ENCODE measurements around the gene EVA1A.

The EVA1A gene

DNA sequence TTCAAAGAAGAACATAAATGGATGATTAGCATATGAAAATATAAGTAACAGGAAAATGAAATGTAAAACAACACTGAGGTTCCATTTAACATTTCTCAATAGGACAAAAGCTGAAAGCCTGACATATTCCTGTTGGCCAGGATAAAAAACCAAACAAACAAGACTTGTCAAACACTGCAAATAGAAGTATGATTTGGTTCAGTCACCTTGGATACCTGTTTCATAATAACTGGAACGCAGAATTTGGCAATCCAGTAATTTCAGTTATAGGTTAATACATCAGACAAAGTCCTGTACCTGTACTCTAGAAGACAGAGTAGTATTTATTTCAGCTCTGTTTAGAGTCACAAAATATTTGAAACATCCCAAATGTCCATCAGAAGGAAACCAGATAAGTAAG is 16.5 kb upstream of the EVA1A start:
- POLR2A ChIA-PET: no interaction called here
- Histone ChIP-seq H3K4me1 (ENCODE audit: control extremely low read depth in 1 of 4, control insufficient read depth in 4 of 4, insufficient read depth in 4 of 4, low read length in 3 of 4) (no peaks in the 10 kb centered on the region), H3K27ac (ENCODE audit: insufficient read depth in 1 of 2, low read depth in 1 of 2, low read length in 2 of 2, poor library complexity in 1 of 2, severe bottlenecking in 2 of 2) (no peak overlapping the region), H3K4me3 (ENCODE audit: control insufficient read depth in 1 of 7, extremely low read depth in 1 of 7, insufficient read depth in 4 of 7, low read depth in 2 of 7, low read length in 6 of 7) (no peak overlapping the region), H3K9me3 (ENCODE audit: control extremely low read depth in 1 of 5, control insufficient read depth in 4 of 5, insufficient read depth in 2 of 5, low read depth in 1 of 5, low read length in 4 of 5) (peaks cover 0 to 2% (median 0%) of the 10 kb centered on the region in 5 experiments), H3K27me3 (replicated peaks in 2 of 5; ENCODE audit: control insufficient read depth in 4 of 5, insufficient read depth in 5 of 5, low read length in 4 of 5) (no peaks in the 10 kb centered on the region), H3K36me3 (ENCODE audit: control insufficient read depth in 4 of 4, insufficient read depth in 4 of 4, low read length in 3 of 4) (no peaks in the 10 kb centered on the region)
- WGBS (ENCODE audit: insufficient coverage): 100% methylated on average over 1 of the region's 1 CpG
- CTCF ChIA-PET: interaction anchor here (0.9 kb wide), 1 partner anchor 19 kb away, joined by 3 read pairs; no protein-coding TSS in a partner anchor
- DNase-seq: no peak

DNA sequence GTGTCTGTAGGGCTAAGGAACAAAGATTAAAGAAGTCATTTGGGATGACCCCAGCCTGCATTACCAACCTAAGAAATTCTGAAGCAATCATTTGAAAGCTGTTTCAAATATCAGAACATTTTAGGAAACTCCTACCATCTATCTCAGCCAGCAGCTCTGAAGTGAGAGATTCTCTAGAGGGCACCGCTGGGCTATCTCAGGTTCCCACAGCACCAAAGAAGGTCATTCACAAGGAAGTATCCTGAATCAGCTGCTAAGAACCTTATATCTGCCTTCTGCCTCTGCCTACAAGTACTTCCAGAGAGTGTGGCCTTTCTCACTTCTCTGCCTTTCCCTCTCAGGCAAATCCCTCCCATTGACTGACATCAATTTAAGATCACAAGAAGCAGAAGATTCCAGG is 13.4 kb upstream of the EVA1A start:
- Histone ChIP-seq H3K4me1 (ENCODE audit: control extremely low read depth in 1 of 4, control insufficient read depth in 4 of 4, insufficient read depth in 4 of 4, low read length in 3 of 4) (no peaks in the 10 kb centered on the region), H3K4me3 (ENCODE audit: control insufficient read depth in 1 of 7, extremely low read depth in 1 of 7, insufficient read depth in 4 of 7, low read depth in 2 of 7, low read length in 6 of 7) (no peak overlapping the region), H3K27ac (ENCODE audit: insufficient read depth in 1 of 2, low read depth in 1 of 2, low read length in 2 of 2, poor library complexity in 1 of 2, severe bottlenecking in 2 of 2) (no peak overlapping the region), H3K9me3 (ENCODE audit: control extremely low read depth in 1 of 5, control insufficient read depth in 4 of 5, insufficient read depth in 2 of 5, low read depth in 1 of 5, low read length in 4 of 5) (peaks cover 0 to 2% (median 0%) of the 10 kb centered on the region in 5 experiments), H3K27me3 (replicated peaks in 2 of 5; ENCODE audit: control insufficient read depth in 4 of 5, insufficient read depth in 5 of 5, low read length in 4 of 5) (peaks cover 0 to 3% (median 0%) of the 10 kb centered on the region in 5 experiments), H3K36me3 (ENCODE audit: control insufficient read depth in 4 of 4, insufficient read depth in 4 of 4, low read length in 3 of 4) (no peaks in the 10 kb centered on the region)
- WGBS (ENCODE audit: insufficient coverage): 90% methylated on average over 1 of the region's 1 CpG
- CTCF ChIA-PET: interaction anchor here (1.5 to 1.9 kb wide), 2 partner anchors 13 to 35 kb away, joined by 7 to 8 read pairs; partner anchors contain the start of gene EVA1A
- no peak for DNase-seq
- POLR2A ChIA-PET: no interaction called here

DNA sequence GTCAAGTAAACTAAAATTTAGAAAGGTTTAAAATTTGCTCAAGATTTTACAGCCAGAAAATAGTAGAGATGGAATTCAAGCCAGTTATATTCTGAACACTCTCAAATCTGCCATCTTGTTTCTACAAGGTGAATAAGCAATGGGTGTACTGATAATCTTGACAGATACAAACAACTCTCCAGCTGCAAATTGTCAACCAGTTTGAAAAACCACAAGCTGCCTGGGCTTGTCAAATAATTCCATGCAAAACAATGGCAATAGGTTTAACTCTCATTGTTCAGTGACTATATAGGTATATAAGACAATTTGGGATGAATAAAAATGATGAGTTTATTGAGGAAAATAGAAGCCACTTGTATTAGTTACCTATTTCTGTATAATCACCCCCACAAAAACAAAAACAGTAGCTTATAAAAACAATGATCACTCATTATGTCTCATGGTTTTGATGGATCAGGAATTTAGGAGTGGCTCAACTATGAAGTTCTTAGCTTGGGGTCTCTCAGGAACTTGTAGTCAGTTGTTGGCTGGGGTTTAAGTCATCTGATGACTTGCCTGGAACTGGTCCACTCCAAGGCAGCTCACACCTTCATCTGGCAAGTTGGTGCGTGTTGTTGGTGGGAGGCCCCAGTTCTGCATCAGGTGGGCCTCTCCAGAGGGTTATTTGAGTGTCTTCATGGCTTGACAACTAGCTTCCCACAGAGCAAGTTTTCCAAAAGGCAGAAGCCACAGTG is 12.6 kb upstream of the EVA1A start:
- Histone ChIP-seq H3K27ac (ENCODE audit: insufficient read depth in 1 of 2, low read depth in 1 of 2, low read length in 2 of 2, poor library complexity in 1 of 2, severe bottlenecking in 2 of 2) (no peak overlapping the region), H3K4me3 (ENCODE audit: control insufficient read depth in 1 of 7, extremely low read depth in 1 of 7, insufficient read depth in 4 of 7, low read depth in 2 of 7, low read length in 6 of 7) (no peak overlapping the region), H3K27me3 (replicated peaks in 2 of 5; ENCODE audit: control insufficient read depth in 4 of 5, insufficient read depth in 5 of 5, low read length in 4 of 5) (peaks cover 0 to 4% (median 0%) of the 10 kb centered on the region in 5 experiments), H3K36me3 (ENCODE audit: control insufficient read depth in 4 of 4, insufficient read depth in 4 of 4, low read length in 3 of 4) (no peaks in the 10 kb centered on the region), H3K4me1 (ENCODE audit: control extremely low read depth in 1 of 4, control insufficient read depth in 4 of 4, insufficient read depth in 4 of 4, low read length in 3 of 4) (no peaks in the 10 kb centered on the region), H3K9me3 (ENCODE audit: control extremely low read depth in 1 of 5, control insufficient read depth in 4 of 5, insufficient read depth in 2 of 5, low read depth in 1 of 5, low read length in 4 of 5) (peaks cover 0 to 2% (median 0%) of the 10 kb centered on the region in 5 experiments)
- ChIA-PET POLR2A (no interaction called here), CTCF (interaction anchor here (1.5 to 1.9 kb wide), 2 partner anchors 12 to 36 kb away, joined by 7 to 8 read pairs; partner anchors contain the start of gene EVA1A)
- no peak for DNase-seq
- 100% methylated on average over 1 of the region's 1 CpG for WGBS (ENCODE audit: insufficient coverage)

DNA sequence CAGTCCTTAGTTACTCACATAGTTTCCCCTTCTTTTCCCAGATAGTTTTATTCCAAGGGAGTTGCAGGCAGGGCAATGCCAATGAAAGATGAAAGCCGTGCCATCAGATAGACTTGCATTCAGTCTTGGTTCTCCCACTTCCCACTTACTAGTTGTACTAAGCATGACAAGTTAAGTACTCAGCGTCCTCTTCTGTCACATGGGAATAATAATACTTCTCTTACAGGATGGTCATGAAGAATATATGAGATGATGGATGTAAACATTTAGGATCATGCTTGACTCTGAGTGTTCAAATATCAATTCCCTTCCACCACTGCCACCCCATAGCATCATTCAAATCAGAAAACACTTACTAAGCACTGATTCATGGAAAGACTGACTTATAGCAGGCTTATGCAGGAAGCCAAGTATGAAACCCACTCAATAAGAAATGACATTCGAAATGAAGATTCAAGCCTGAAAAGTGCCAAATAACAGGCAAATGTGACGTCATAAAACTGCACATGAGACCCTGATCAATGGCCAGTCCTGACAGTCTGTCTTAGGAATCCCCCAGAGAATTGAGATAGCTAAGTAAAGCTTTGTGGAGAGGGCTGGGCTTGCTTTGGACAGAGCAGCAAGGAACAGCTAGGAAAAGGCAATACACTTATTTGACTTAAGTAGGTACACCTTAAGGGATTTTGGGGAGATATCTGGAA is 11.1 kb upstream of the EVA1A start:
- no peak overlapping the region for H3K27ac ChIP-seq (ENCODE audit: insufficient read depth in 1 of 2, low read depth in 1 of 2, low read length in 2 of 2, poor library complexity in 1 of 2, severe bottlenecking in 2 of 2)

DNA sequence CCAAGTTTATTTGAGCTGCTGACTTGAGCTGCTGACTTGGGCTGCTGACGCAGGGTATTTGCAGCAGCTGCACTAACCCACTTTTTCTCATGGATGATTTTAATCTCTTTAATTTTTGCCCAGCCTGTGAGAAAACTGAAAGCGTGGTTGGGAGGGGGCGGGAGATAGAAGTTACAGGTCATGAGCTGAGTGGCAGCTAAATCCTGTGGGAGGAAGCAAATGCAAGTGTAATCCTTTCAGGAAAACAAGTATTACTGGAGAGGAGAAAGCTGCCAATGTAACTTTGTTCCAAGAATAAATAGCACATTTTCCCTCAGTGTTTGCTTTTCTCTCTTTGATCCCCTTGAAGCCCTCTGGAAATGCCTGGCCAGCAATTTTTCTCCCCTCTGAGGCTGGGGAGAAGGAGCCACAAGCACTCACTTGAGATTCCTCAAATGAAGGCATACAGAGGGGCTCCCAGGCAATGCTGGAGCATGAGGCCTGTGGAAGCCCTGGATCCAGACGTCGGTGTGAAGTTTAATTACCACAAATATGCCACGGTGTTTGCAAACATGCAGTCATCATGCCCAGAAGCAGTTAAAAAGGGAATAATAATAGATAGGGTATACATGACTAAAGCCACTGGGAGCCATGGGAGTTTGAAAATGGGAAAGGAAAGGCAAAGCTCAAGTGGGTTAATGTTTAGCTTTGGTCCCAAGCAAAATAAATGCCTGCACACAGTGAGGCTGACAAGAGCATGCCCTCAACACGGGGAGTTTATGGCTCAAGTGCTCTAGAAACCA is 10.4 kb upstream of the EVA1A start:
- ChIA-PET POLR2A (no interaction called here), CTCF (interaction anchor here (1.0 kb wide), 1 partner anchor 35 kb away, joined by 3 read pairs; no protein-coding TSS in a partner anchor)
- Histone ChIP-seq H3K27me3 (replicated peaks in 2 of 5; ENCODE audit: control insufficient read depth in 4 of 5, insufficient read depth in 5 of 5, low read length in 4 of 5) (peaks cover 0 to 4% (median 2%) of the 10 kb centered on the region in 5 experiments), H3K4me3 (ENCODE audit: control insufficient read depth in 1 of 7, extremely low read depth in 1 of 7, insufficient read depth in 4 of 7, low read depth in 2 of 7, low read length in 6 of 7) (no peak overlapping the region), H3K4me1 (ENCODE audit: control extremely low read depth in 1 of 4, control insufficient read depth in 4 of 4, insufficient read depth in 4 of 4, low read length in 3 of 4) (no peaks in the 10 kb centered on the region), H3K27ac (ENCODE audit: insufficient read depth in 1 of 2, low read depth in 1 of 2, low read length in 2 of 2, poor library complexity in 1 of 2, severe bottlenecking in 2 of 2) (no peak overlapping the region), H3K9me3 (ENCODE audit: control extremely low read depth in 1 of 5, control insufficient read depth in 4 of 5, insufficient read depth in 2 of 5, low read depth in 1 of 5, low read length in 4 of 5) (peaks cover 0 to 2% (median 0%) of the 10 kb centered on the region in 5 experiments), H3K36me3 (ENCODE audit: control insufficient read depth in 4 of 4, insufficient read depth in 4 of 4, low read length in 3 of 4) (no peaks in the 10 kb centered on the region)
- WGBS (ENCODE audit: insufficient coverage): 85% methylated on average over 4 of the region's 7 CpGs
- no peak for DNase-seq

More for the DNA sequence above, 11.1 kb upstream of the EVA1A start:
- Histone ChIP-seq H3K4me1 (ENCODE audit: control extremely low read depth in 1 of 4, control insufficient read depth in 4 of 4, insufficient read depth in 4 of 4, low read length in 3 of 4) (no peaks in the 10 kb centered on the region), H3K36me3 (ENCODE audit: control insufficient read depth in 4 of 4, insufficient read depth in 4 of 4, low read length in 3 of 4) (no peaks in the 10 kb centered on the region), H3K27me3 (replicated peaks in 2 of 5; ENCODE audit: control insufficient read depth in 4 of 5, insufficient read depth in 5 of 5, low read length in 4 of 5) (peaks cover 0 to 4% (median 2%) of the 10 kb centered on the region in 5 experiments), H3K4me3 (ENCODE audit: control insufficient read depth in 1 of 7, extremely low read depth in 1 of 7, insufficient read depth in 4 of 7, low read depth in 2 of 7, low read length in 6 of 7) (no peak overlapping the region), H3K9me3 (ENCODE audit: control extremely low read depth in 1 of 5, control insufficient read depth in 4 of 5, insufficient read depth in 2 of 5, low read depth in 1 of 5, low read length in 4 of 5) (peaks cover 0 to 2% (median 0%) of the 10 kb centered on the region in 5 experiments)
- ChIA-PET CTCF (no interaction called here), POLR2A (no interaction called here)
- 97% methylated on average over 3 of the region's 4 CpGs for WGBS (ENCODE audit: insufficient coverage)
- DNase-seq: no peak

DNA sequence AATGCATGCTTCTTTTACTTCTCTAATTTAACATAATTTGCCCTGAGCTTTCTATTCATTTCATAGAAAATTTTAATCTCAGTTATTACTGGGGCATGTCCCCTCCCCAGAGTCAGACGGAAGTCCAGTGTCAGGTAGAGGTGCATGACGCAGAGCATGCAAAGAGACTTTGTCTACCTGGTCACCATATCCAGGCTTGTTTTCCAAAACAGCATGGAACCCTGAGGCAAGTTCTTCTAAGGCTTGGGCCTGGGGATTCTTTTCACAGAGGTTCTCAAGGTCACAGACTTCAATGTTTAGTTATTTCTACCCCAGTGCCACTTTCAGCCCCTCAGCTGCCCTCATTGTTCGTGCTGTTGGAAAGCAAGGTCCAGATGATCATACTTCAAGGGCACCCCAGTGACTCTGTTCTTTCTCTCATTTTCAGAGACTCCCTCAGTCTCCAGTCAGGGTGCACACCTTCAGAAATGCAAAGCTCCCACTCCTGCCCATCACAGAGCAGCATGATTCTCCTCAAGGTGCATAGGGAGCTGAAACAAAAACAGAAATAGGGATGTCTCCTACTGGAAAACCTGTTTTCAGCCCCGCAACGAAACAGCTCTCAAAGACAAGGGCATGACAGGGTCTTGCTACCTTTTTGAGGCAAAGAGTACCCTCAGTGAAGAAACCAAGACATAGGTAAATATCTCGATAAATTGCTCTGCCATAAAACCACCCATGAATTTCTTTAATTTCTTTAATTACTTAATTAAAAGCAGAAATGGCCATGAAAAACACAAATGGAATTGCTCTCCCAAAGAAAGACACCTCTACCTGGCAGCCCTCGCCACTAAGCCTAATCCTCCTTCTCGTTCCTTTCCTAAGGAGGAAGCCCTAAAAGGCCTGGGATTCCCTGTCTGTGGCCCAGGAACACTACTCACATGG is 9.5 kb upstream of the EVA1A start:
- Histone ChIP-seq H3K27ac (ENCODE audit: insufficient read depth in 1 of 2, low read depth in 1 of 2, low read length in 2 of 2, poor library complexity in 1 of 2, severe bottlenecking in 2 of 2) (no peak overlapping the region), H3K4me3 (ENCODE audit: control insufficient read depth in 1 of 7, extremely low read depth in 1 of 7, insufficient read depth in 4 of 7, low read depth in 2 of 7, low read length in 6 of 7) (no peak overlapping the region), H3K36me3 (ENCODE audit: control insufficient read depth in 4 of 4, insufficient read depth in 4 of 4, low read length in 3 of 4) (no peaks in the 10 kb centered on the region), H3K4me1 (ENCODE audit: control extremely low read depth in 1 of 4, control insufficient read depth in 4 of 4, insufficient read depth in 4 of 4, low read length in 3 of 4) (no peaks in the 10 kb centered on the region), H3K9me3 (ENCODE audit: control extremely low read depth in 1 of 5, control insufficient read depth in 4 of 5, insufficient read depth in 2 of 5, low read depth in 1 of 5, low read length in 4 of 5) (peaks cover 0 to 2% (median 0%) of the 10 kb centered on the region in 5 experiments), H3K27me3 (replicated peaks in 2 of 5; ENCODE audit: control insufficient read depth in 4 of 5, insufficient read depth in 5 of 5, low read length in 4 of 5) (peaks cover 0 to 5% (median 2%) of the 10 kb centered on the region in 5 experiments)
- ChIA-PET CTCF (interaction anchor here (1.0 kb wide), 1 partner anchor 36 kb away, joined by 3 read pairs; no protein-coding TSS in a partner anchor), POLR2A (no interaction called here)
- DNase-seq: no peak
- WGBS (ENCODE audit: insufficient coverage): 92% methylated on average over 8 of the region's 8 CpGs

All from common myeloid progenitor, CD34-positive (primary cell).